ENCODE measurements around the gene NT5DC3.

DNA sequence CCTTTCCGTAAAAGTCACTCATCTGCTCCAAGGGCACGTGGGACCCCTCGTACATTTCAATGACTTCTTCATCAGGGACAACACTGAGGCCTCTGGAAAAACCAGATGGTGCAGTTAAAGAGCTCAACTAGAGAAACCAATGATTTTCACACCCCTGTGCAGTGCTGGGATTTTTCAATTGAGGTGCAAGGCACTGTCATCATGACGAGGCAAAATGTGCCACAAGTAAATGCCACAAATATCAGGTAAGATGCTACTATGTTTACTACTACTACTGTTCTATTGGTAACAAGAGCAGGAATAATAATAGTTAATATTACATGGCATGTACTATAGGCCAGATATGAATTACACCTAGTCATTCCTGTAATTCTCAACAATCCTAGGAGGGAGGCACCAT, 42.4 kb downstream of the NT5DC3 start:
- no peak for TF ChIP-seq CTCF (IDR thresholded peaks at IDR 0.05)
- TF ChIP-seq POLR2A (IDR thresholded peaks at IDR 0.05) = no peak
